CD4-positive, alpha-beta memory T cell (primary cell): Measurements from ENCODE around the gene SAMD4A. TPM values are rescaled to one million over a fixed set of nuclear protein-coding genes. Genes with fewer than 3 reads are reported as not detected.
A peak's percentile ranks its signal among the peaks of the same experiment; 100 is the strongest.

Experiments
- CTCF ChIA-PET: fragments of 350-600 bp; sonication (Branson Sonifier 250); formaldehyde crosslinking; loops from one replicate; lab custom pipeline; 2021; ENCODE audit warnings: inconsistent platforms; ENCODE audit not compliant: partially characterized antibody; lab: Charles Lee
- POLR2A ChIA-PET: fragments of 350-600 bp; sonication (Branson Sonifier 250); formaldehyde crosslinking; loops from one replicate; lab custom pipeline; 2021; ENCODE audit not compliant: partially characterized antibody; lab: Charles Lee
- DNase-seq, 5 donors: peaks; one replicate each; pipeline versions ENCODE4 v3.0.0 to v3.0.0-alpha.2; 2020 to 2022; ENCODE audit warnings: mixed read lengths in 1 of 5
- H3K27ac ChIP-seq: one replicate; pipeline ENCODE4 v1.7.0; 2013; ENCODE audit warnings: low read depth, low read length
- H3K27me3 ChIP-seq: 2 replicates; pipeline ENCODE4 v1.7.0; 2013; ENCODE audit warnings: mild to moderate bottlenecking, low read length, moderate library complexity; ENCODE audit not compliant: insufficient read depth
- H3K36me3 ChIP-seq: 2 replicates; pipeline ENCODE4 v1.7.0; 2013; ENCODE audit warnings: mild to moderate bottlenecking, low read length, moderate library complexity; ENCODE audit not compliant: insufficient read depth
- H3K4me1 ChIP-seq: 2 replicates; pipeline ENCODE4 v1.7.0; 2013; ENCODE audit warnings: mild to moderate bottlenecking, low read length, moderate library complexity; ENCODE audit not compliant: insufficient read depth
- H3K4me3 ChIP-seq, 2 donors: one replicate each; pipeline ENCODE4 v1.7.0; 2013; ENCODE audit warnings: low read length in 2 of 2, mild to moderate bottlenecking in 1 of 2
- H3K9me3 ChIP-seq, 2 donors: one replicate each; pipeline ENCODE4 v1.7.0; 2013; ENCODE audit warnings: low read length in 2 of 2, control low read depth in 1 of 2; ENCODE audit not compliant: control insufficient read depth in 1 of 2
- H3K27ac Mint-ChIP-seq, 7 donors: one replicate each; pipeline ENCODE4 v1.8.0; 2020 to 2021; ENCODE audit warnings: mixed read lengths in 7 of 7, mild to moderate bottlenecking in 6 of 7, inconsistent platforms in 3 of 7, moderate library complexity in 3 of 7
- H3K27me3 Mint-ChIP-seq, 2 donors: one replicate each; pipeline ENCODE4 v1.8.0; 2020 to 2021; ENCODE audit warnings: mixed read lengths in 2 of 2
- H3K36me3 Mint-ChIP-seq, 2 donors: one replicate each; pipeline ENCODE4 v1.8.0; 2020 to 2021; ENCODE audit warnings: mixed read lengths in 2 of 2, inconsistent platforms in 1 of 2, mild to moderate bottlenecking in 1 of 2
- H3K4me1 Mint-ChIP-seq, 4 donors: one replicate each; pipeline ENCODE4 v1.8.0; 2020 to 2021; ENCODE audit warnings: mixed read lengths in 4 of 4, mild to moderate bottlenecking in 1 of 4
- H3K4me3 Mint-ChIP-seq, 8 donors: one replicate each; pipeline ENCODE4 v1.8.0; 2020 to 2021; ENCODE audit warnings: mixed read lengths in 8 of 8, mild to moderate bottlenecking in 7 of 8, moderate library complexity in 6 of 8, inconsistent platforms in 3 of 8
- H3K9me3 Mint-ChIP-seq, 8 donors: one replicate each; pipeline ENCODE4 v1.8.0; 2020 to 2021; ENCODE audit warnings: mixed read lengths in 8 of 8, mild to moderate bottlenecking in 5 of 8, inconsistent platforms in 3 of 8, moderate library complexity in 1 of 8
- intact Hi-C: fragments of 100-400 bp; cut with micrococcal nuclease; formaldehyde crosslinking; loops from one replicate; pipeline ENCODE4 v1.15.1; 2023
- polyA plus RNA-seq, 2 donors: library from polyadenylated mRNA; unstranded; fragments of 300-500 nt; fragmentation: Illumina TruSeq; gene quantifications; one replicate each; pipeline ENCODE4 v1.2.3, GENCODE V29; 2021
- total RNA-seq, 2 experiments: library from RNA; stranded (reverse); gene quantifications; one replicate each; pipeline ENCODE4 v1.2.3, GENCODE V29; 2021

SAMD4A gene
- total and polyA plus RNA-seq, 4 experiments from 2014 or later = 0.72 to 1.4 (median 0.93) TPM; not detected in 1

- H3K36me3 Mint-ChIP-seq = no peaks in the 10 kb centered on the region
- POLR2A ChIA-PET = no interaction called here
- H3K4me1 Mint-ChIP-seq = no peaks in the 10 kb centered on the region
- peaks cover 0 to 2% (median 0%) of the 10 kb centered on the region in 8 donors for H3K9me3 Mint-ChIP-seq
- intact Hi-C loops = no loop called here
- Histone ChIP-seq H3K4me3 (no peak overlapping the region), H3K36me3 (no peaks in the 10 kb centered on the region), H3K27me3 (no peaks in the 10 kb centered on the region), H3K4me1 (no peaks in the 10 kb centered on the region), H3K9me3 (no peaks in the 10 kb centered on the region), H3K27ac (no peak overlapping the region)
- no peak overlapping the region for H3K27ac Mint-ChIP-seq
- H3K27me3 Mint-ChIP-seq = peaks cover 6 to 11% of the 10 kb centered on the region in 2 donors
- DNase-seq = no peak
- CTCF ChIA-PET = interaction anchor here (0.9 to 1.0 kb wide), 2 partner anchors 92 to 224 kb away, joined by 3 read pairs; no protein-coding TSS in a partner anchor
- no peak overlapping the region for H3K4me3 Mint-ChIP-seq
These were observed 16.4 kb upstream of the SAMD4A start for GRCh38 chr14:54550514-54550913.

GRCh38 chr14:54554401-54554800 lies 12.5 kb upstream of the SAMD4A start:
- Mint-ChIP-seq H3K4me3 (no peak overlapping the region), H3K27me3 (peaks cover 7% of the 10 kb centered on the region in 2 donors), H3K36me3 (no peaks in the 10 kb centered on the region), H3K27ac (no peak overlapping the region), H3K4me1 (no peaks in the 10 kb centered on the region), H3K9me3 (no peaks in the 10 kb centered on the region)
- H3K27ac ChIP-seq = no peak overlapping the region
- intact Hi-C loops = no loop called here
- no peaks in the 10 kb centered on the region for H3K36me3 ChIP-seq
- no peaks in the 10 kb centered on the region for H3K9me3 ChIP-seq
- no peak overlapping the region for H3K4me3 ChIP-seq
- ChIA-PET POLR2A (no interaction called here), CTCF (interaction anchor here (1.1 to 1.4 kb wide), 3 partner anchors 10 to 220 kb away, joined by 4 to 5 read pairs (median 4); no protein-coding TSS in a partner anchor)
- no peaks in the 10 kb centered on the region for H3K27me3 ChIP-seq
- no peak for DNase-seq
- H3K4me1 ChIP-seq = no peaks in the 10 kb centered on the region

GRCh38 chr14:54555651-54556050 lies 11.3 kb upstream of the SAMD4A start:
- no peak for DNase-seq
- Mint-ChIP-seq H3K36me3 (no peaks in the 10 kb centered on the region), H3K27ac (no peak overlapping the region), H3K27me3 (peaks cover 8 to 11% of the 10 kb centered on the region in 2 donors), H3K4me1 (no peaks in the 10 kb centered on the region), H3K9me3 (no peaks in the 10 kb centered on the region), H3K4me3 (no peak overlapping the region)
- intact Hi-C loops = no loop called here
- Histone ChIP-seq H3K36me3 (no peaks in the 10 kb centered on the region), H3K4me1 (no peaks in the 10 kb centered on the region), H3K27me3 (no peaks in the 10 kb centered on the region), H3K9me3 (no peaks in the 10 kb centered on the region), H3K27ac (no peak overlapping the region), H3K4me3 (no peak overlapping the region)
- POLR2A ChIA-PET = no interaction called here
- CTCF ChIA-PET = no interaction called here

- ChIA-PET POLR2A (no interaction called here), CTCF (interaction anchor here (1.1 to 1.4 kb wide), 2 partner anchors 9 to 137 kb away, joined by 3 read pairs; no protein-coding TSS in a partner anchor)
- Histone ChIP-seq H3K27ac (no peak overlapping the region), H3K36me3 (no peaks in the 10 kb centered on the region), H3K27me3 (no peaks in the 10 kb centered on the region), H3K4me3 (no peak overlapping the region), H3K9me3 (no peaks in the 10 kb centered on the region), H3K4me1 (no peaks in the 10 kb centered on the region)
- Mint-ChIP-seq H3K4me1 (no peaks in the 10 kb centered on the region), H3K9me3 (no peaks in the 10 kb centered on the region), H3K36me3 (no peaks in the 10 kb centered on the region), H3K27me3 (peaks cover 5 to 11% of the 10 kb centered on the region in 2 donors), H3K27ac (no peak overlapping the region), H3K4me3 (no peak overlapping the region)
- intact Hi-C loops = no loop called here
- DNase-seq = no peak
These were observed 10.4 kb upstream of the SAMD4A start for GRCh38 chr14:54556535-54556934.

GRCh38 chr14:54562334-54562733 lies 4.6 kb upstream of the SAMD4A start:
- Mint-ChIP-seq H3K27me3 (peaks cover 5 to 7% of the 10 kb centered on the region in 2 donors), H3K9me3 (no peaks in the 10 kb centered on the region), H3K36me3 (peaks cover 0 to 5% of the 10 kb centered on the region in 2 donors), H3K4me1 (peaks cover 2 to 20% (median 7%) of the 10 kb centered on the region in 4 donors), H3K4me3 (no peak overlapping the region), H3K27ac (no peak overlapping the region)
- DNase-seq = no peak
- ChIA-PET CTCF (interaction anchor here (8.0 to 8.5 kb wide), 2 partner anchors 127 to 213 kb away, joined by 73 to 245 read pairs; no protein-coding TSS in a partner anchor), POLR2A (no interaction called here)
- Histone ChIP-seq H3K36me3 (no peaks in the 10 kb centered on the region), H3K27me3 (no peaks in the 10 kb centered on the region), H3K4me1 (peaks cover 11% of the 10 kb centered on the region), H3K9me3 (no peaks in the 10 kb centered on the region), H3K27ac (no peak overlapping the region), H3K4me3 (no peak overlapping the region)
- intact Hi-C loops = no loop called here

- no peaks in the 10 kb centered on the region for H3K9me3 ChIP-seq
- peak in 4 of 5 donors; percentile 62 to 66 (median 64) for DNase-seq
- peaks cover 8 to 31% (median 11%) of the 10 kb centered on the region in 4 donors for H3K4me1 Mint-ChIP-seq
- no peaks in the 10 kb centered on the region for H3K27me3 ChIP-seq
- peak overlapping the region; percentile 52 to 72 for H3K4me3 ChIP-seq
- peak overlapping the region; percentile 79 for H3K27ac ChIP-seq
- H3K9me3 Mint-ChIP-seq = no peaks in the 10 kb centered on the region
- H3K4me3 Mint-ChIP-seq = peak overlapping the region; percentile 77 to 90 (median 88)
- peaks cover 5 to 7% of the 10 kb centered on the region in 2 donors for H3K27me3 Mint-ChIP-seq
- ChIA-PET POLR2A (interaction anchor here (1.1 to 3.9 kb wide), 7 partner anchors 54 to 487 kb away, joined by 3 to 62 read pairs (median 5); partner anchors contain the start of genes CGRRF1, GMFB and MAPK1IP1L), CTCF (interaction anchor here (0.6 to 8.5 kb wide), 49 partner anchors 10 to 605 kb away, joined by 3 to 245 read pairs (median 4); partner anchors contain the start of genes CGRRF1, GCH1 and GMFB)
- peaks cover 16% of the 10 kb centered on the region for H3K4me1 ChIP-seq
- peak overlapping the region; percentile 83 to 97 (median 90) for H3K27ac Mint-ChIP-seq
- intact Hi-C loops = loop anchor here (1.0 to 2.0 kb wide), 7 partner anchors 79 to 597 kb away; partner anchors contain the start of genes SOCS4 and WDHD1
- H3K36me3 ChIP-seq = no peaks in the 10 kb centered on the region
- H3K36me3 Mint-ChIP-seq = peaks cover 0 to 7% of the 10 kb centered on the region in 2 donors
These were observed 2.7 kb upstream of the SAMD4A start for GRCh38 chr14:54564071-54564867.
